GM18861 (cell line): Measurements from ENCODE around the gene ADAMTSL1.

Experiments used
- ATAC-seq: cut with Tn5 transposase; IDR thresholded peaks from one replicate; pipeline ENCODE4 v1.9.1; 2021; ENCODE audit not compliant: unreplicated experiment

Gene ADAMTSL1

GRCh38 chr9:18888290-18888689 lies 414.3 kb downstream of the ADAMTSL1 start:
- no peak for ATAC-seq

- no peak for ATAC-seq
These were observed 415.6 kb downstream of the ADAMTSL1 start for GRCh38 chr9:18889550-18889949.

GRCh38 chr9:18890372-18890771 lies 416.4 kb downstream of the ADAMTSL1 start:
- ATAC-seq: peak; percentile 71

DNA sequence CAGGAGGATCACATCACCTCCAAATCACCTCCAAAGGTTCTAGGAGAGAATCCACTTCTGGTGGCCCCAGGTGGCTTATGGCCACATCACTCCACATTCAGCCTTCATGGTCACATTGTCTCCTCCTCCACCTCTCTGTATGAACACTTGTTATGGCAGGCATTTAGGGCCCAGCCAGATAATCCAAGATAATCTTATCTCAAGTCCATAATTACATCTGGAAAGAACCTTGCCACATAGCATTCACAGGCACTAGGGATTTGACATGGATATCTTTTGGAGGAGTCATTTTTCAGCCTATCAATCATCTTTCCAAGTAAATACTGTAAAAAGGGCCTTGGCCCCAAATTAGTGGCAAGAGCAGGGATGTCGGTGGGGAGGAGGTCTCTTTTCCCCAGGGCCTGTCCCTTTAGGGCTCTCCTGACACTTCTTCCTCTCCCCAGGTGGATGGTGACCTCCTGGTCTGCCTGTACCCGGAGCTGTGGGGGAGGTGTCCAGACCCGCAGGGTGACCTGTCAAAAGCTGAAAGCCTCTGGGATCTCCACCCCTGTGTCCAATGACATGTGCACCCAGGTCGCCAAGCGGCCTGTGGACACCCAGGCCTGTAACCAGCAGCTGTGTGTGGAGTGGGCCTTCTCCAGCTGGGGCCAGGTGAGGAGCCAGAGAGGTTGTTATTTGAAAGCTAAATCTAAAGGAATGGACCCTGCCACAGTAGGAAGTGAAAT lies 418.2 kb downstream of the ADAMTSL1 start:
- ATAC-seq: no peak

- no peak for ATAC-seq
These were observed 419.1 kb downstream of the ADAMTSL1 start for GRCh38 chr9:18893046-18893445.

DNA sequence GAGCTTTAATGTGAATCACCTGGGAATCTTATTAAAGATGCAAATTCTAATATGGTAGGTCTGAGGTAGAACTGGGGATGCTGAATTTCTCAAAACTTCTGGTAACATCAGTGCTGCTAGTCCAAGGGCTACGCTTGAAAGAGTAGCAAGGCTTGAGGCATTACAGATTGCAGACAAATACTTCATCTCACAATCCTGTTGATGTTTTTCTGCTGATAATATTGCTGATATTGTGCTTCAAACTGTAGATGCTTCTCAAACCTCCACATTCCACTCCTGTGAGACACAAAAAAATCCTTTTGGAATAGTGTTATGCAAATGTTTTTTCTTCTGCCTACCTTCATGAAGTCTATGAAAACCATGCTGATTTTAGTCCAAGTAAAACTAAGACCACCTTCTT lies 419.5 kb downstream of the ADAMTSL1 start:
- ATAC-seq: no peak

DNA sequence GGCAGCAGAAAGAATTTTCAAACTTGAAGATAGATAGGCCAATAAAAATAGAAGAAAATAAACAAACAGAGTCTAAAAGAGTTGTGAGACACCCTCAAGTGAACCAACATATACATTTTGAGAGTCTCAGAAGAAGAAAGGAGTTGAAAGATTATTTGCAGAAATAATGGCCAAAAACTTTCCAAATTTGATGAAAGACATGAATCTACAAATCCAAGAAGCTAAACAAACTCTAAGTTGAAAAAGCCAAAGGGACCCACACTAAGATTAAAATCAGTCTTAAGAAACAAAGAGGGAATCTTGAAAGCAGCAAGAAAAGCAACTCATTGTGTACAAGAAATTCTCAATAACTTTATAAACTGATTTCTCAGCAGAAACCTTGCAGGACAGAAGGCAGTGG lies 422.1 kb downstream of the ADAMTSL1 start:
- no peak for ATAC-seq

DNA sequence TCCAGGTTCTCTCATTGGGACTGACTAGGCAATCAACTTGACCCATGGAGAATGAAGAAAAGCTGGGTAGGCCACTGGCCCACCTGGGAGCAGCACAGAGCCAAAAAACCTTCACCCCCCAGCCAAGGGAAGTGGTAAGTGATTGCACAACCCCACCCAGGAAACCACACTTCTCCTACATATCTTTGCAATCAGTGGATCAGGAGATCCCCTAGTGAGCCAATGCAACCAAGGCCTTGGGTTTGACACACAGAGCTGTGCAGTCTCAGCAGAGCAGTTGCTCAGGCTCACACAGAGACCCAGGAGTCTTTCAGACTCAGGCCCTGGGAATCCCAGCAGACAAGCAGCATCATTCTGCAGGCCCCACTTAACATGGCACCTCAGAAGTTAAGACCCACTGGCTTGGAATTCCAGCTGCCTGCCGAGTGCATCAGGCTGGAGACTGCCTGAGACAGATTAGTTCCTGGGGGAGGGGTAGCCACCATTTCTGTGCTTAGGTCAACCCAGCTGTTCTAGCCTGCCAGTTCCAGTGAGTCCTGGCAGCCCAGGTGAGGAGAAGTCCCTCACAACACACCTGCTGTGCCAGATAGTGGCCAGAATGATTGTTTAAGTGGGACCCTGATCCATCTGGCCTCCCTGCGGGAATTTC lies 422.7 kb downstream of the ADAMTSL1 start:
- ATAC-seq: no peak

GRCh38 chr9:18903450-18903849 lies 429.5 kb downstream of the ADAMTSL1 start:
- no peak for ATAC-seq

- ATAC-seq: no peak
These were observed 431.3 kb downstream of the ADAMTSL1 start for GRCh38 chr9:18905028-18905882.

- ATAC-seq: no peak
These were observed 432.1 kb downstream of the ADAMTSL1 start for GRCh38 chr9:18905883-18906629.

- ATAC-seq: no peak
These were observed 432.9 kb downstream of the ADAMTSL1 start for GRCh38 chr9:18906656-18907395.

- ATAC-seq: no peak
These were observed 434.1 kb downstream of the ADAMTSL1 start for GRCh38 chr9:18907927-18908625.

GRCh38 chr9:18909140-18910018 lies 435.4 kb downstream of the ADAMTSL1 start:
- no peak for ATAC-seq

GRCh38 chr9:18910435-18910834 lies 436.5 kb downstream of the ADAMTSL1 start:
- no peak for ATAC-seq

- ATAC-seq: no peak
These were observed 437.0 kb downstream of the ADAMTSL1 start for GRCh38 chr9:18910916-18911315.

- no peak for ATAC-seq
These were observed 437.9 kb downstream of the ADAMTSL1 start for GRCh38 chr9:18911714-18912342.
